ENCODE results near the gene TNFAIP8.

DNA sequence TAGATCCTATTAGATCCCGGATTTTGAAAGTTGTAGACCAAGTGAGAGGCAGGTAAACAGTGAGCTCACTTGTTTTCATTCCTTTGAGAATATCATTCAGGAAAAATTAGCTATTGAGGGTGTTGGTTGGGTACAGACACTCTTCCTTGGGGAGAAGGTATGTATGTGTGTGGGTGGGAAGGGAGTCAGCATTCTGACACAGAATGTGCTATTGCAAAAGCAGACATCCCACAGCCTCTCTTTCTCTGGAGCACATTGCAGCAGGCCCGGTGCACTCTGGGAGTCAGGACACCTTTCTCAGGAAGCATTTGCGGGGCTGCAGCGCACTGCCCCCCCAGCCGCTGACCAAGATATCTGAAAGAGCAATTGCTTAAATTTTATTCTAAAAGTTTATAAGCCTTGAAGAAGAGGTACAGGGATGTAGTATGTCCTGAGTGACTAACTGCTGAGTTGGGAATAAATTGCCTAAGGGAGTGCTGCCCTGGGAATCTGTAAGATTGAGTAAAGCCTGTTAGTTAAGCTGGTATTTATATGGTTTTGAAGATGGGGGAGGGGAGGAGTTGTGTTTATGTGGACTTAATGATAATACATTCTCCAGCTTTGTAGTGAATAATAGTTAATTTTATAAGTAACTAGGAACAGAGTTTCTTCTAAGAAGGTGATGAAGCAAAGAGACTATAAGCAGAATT lies 5.2 kb downstream of the TNFAIP8 start:
- TF ChIP-seq, protein P1, sequence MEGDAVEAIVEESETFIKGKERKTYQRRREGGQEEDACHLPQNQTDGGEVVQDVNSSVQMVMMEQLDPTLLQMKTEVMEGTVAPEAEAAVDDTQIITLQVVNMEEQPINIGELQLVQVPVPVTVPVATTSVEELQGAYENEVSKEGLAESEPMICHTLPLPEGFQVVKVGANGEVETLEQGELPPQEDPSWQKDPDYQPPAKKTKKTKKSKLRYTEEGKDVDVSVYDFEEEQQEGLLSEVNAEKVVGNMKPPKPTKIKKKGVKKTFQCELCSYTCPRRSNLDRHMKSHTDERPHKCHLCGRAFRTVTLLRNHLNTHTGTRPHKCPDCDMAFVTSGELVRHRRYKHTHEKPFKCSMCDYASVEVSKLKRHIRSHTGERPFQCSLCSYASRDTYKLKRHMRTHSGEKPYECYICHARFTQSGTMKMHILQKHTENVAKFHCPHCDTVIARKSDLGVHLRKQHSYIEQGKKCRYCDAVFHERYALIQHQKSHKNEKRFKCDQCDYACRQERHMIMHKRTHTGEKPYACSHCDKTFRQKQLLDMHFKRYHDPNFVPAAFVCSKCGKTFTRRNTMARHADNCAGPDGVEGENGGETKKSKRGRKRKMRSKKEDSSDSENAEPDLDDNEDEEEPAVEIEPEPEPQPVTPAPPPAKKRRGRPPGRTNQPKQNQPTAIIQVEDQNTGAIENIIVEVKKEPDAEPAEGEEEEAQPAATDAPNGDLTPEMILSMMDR (IDR thresholded peaks at IDR 0.05; ENCODE audit: poor library complexity), result no peak
- TF ChIP-seq EZH2phosphoT487 (IDR thresholded peaks at IDR 0.05; ENCODE audit: low read depth, severe bottlenecking, unreplicated experiment), result no peak
